Right cardiac atrium (tissue), 5 donors: Measurements from ENCODE around the gene PAK2. TPM values are rescaled to one million over a fixed set of nuclear protein-coding genes. Genes with fewer than 3 reads are reported as not detected.
"Not testable (repeated sequence)": the region's sequence is repeated elsewhere in the genome, so short reads cannot be mapped to it uniquely, and the experiment has no call there.

Experiments
- ATAC-seq, 2 donors: fragments of 200-7000 bp; cut with Tn5 transposase; one replicate each; pipeline versions ENCODE4 v1.8.0 to v1.9.1; 2020; ENCODE audit warnings: moderate library complexity in 2 of 2, mild to moderate bottlenecking in 1 of 2
- DNase-seq, 3 donors: peaks; one replicate each; pipeline ENCODE4 v3.0.0-alpha.2; 2020
- H3K27ac ChIP-seq: one replicate; pipeline ENCODE4 v1.5.1; 2013; ENCODE audit warnings: mild to moderate bottlenecking, low read length, control low read depth, moderate library complexity
- H3K27me3 ChIP-seq: one replicate; pipeline ENCODE4 v1.6.1; 2013; ENCODE audit not compliant: control insufficient read depth, insufficient read depth
- H3K4me1 ChIP-seq: one replicate; pipeline ENCODE4 v1.6.1; 2013; ENCODE audit warnings: low read length; ENCODE audit not compliant: control insufficient read depth, insufficient read depth
- H3K4me3 ChIP-seq: one replicate; pipeline ENCODE4 v1.5.1; 2013; ENCODE audit warnings: low read length, control low read depth
- H3K9me3 ChIP-seq: one replicate; pipeline ENCODE4 v1.6.1; 2013; ENCODE audit warnings: low read length; ENCODE audit not compliant: control insufficient read depth
- WGBS: extraction: QIAGEN DNeasy Blood & Tissue Kit; methylation state at CpG from one replicate; pipeline ENCODE4 v1.1.7; 2013; 5-methylcytosine and 5-hydroxymethylcytosine counted together
- intact Hi-C, 4 donors: fragments of 100-400 bp; cut with DNase I; formaldehyde crosslinking; loops; one replicate each; pipeline versions ENCODE4 v1.11.0 to v1.14.0; 2022 to 2023
- polyA plus RNA-seq: library from polyadenylated mRNA; stranded (reverse); fragments of 200-250 nt; gene quantifications from one replicate; pipeline ENCODE4 v1.2.3, GENCODE V29; 2013
- total RNA-seq, 4 donors: library from RNA; stranded (reverse); fragmentation: NEBNext Ultra II Directional; extraction: Animal tissue kit (Norgen Biotek cat#: 25700); gene quantifications; one replicate each; pipeline ENCODE4 v1.2.1, GENCODE V29; 2021
- donor health status: healthy with polysubstance abuse.
- donor health status: DM: no; HTN: yes; CAD: no.
- donor health status: DM: no; HTN: no; CAD: no.
- donor health status: DM: no; HTN: yes; CAD: no; lungs with severe emphysema.
- donor health status: DM: yes; HTN: yes; CAD: no.

The PAK2 gene
- total and polyA plus RNA-seq, 5 donors, result 21.8 to 84.2 (median 48.0) TPM

- Histone ChIP-seq H3K4me1 (no peaks in the 10 kb centered on the region), H3K9me3 (no peaks in the 10 kb centered on the region), H3K4me3 (no peak overlapping the region), H3K27ac (no peak overlapping the region), H3K27me3 (no peaks in the 10 kb centered on the region)
- ATAC-seq (no peak), DNase-seq (no peak)
- 92% methylated on average over 6 of the region's 6 CpGs for WGBS
- intact Hi-C loops, result no loop called here
These were observed 82.2 kb downstream of the PAK2 start for GRCh38 chr3:196821806-196822355.

GRCh38 chr3:196829651-196830050, 90.0 kb downstream of the PAK2 start:
- 96% methylated on average over 3 of the region's 3 CpGs for WGBS

GRCh38 chr3:196835086-196835485, 95.4 kb downstream of the PAK2 start:
- ATAC-seq, result no peak
- H3K4me3 ChIP-seq, result no peak overlapping the region
- intact Hi-C loops, result loop anchor here in 2 of 4 donors (5.0 kb wide), 1 partner anchor 132 kb away; the partner anchor contains the start of gene PIGZ (in 2 of the 2)

More at GRCh38 chr3:196829651-196830050, 90.0 kb downstream of the PAK2 start:
- H3K4me1 ChIP-seq, ATAC-seq, DNase-seq, H3K4me3 ChIP-seq, H3K27ac ChIP-seq, H3K9me3 ChIP-seq, intact Hi-C loops, H3K27me3 ChIP-seq: not testable (repeated sequence)

GRCh38 chr3:196836626-196837025, 97.0 kb downstream of the PAK2 start:
- H3K4me3 ChIP-seq, ATAC-seq, DNase-seq, H3K27me3 ChIP-seq, H3K9me3 ChIP-seq, H3K27ac ChIP-seq, H3K4me1 ChIP-seq: not testable (repeated sequence)
- intact Hi-C loops, result loop anchor here in 2 of 4 donors (5.0 kb wide), 1 partner anchor 131 kb away; the partner anchor contains the start of gene PIGZ (in 2 of the 2)
- 88% methylated on average over 1 of the region's 1 CpG for WGBS

More at GRCh38 chr3:196835086-196835485, 95.4 kb downstream of the PAK2 start:
- no peaks in the 10 kb centered on the region for H3K4me1 ChIP-seq
- no peaks in the 10 kb centered on the region for H3K27me3 ChIP-seq
- DNase-seq, result no peak
- no peaks in the 10 kb centered on the region for H3K9me3 ChIP-seq
- WGBS, result 49% methylated on average over 8 of the region's 8 CpGs
- no peak overlapping the region for H3K27ac ChIP-seq

GRCh38 chr3:196837819-196838420, 98.3 kb downstream of the PAK2 start:
- Histone ChIP-seq H3K4me3 (no peak overlapping the region), H3K27me3 (no peaks in the 10 kb centered on the region), H3K27ac (no peak overlapping the region), H3K4me1 (no peaks in the 10 kb centered on the region), H3K9me3 (no peaks in the 10 kb centered on the region)
- 53% methylated on average over 3 of the region's 3 CpGs for WGBS
- ATAC-seq (peak; percentile 65 to 84), DNase-seq (peak; percentile 53 to 72 (median 69))
- intact Hi-C loops, result loop anchor here in 2 of 4 donors (5.0 kb wide), 1 partner anchor 129 kb away; the partner anchor contains the start of gene PIGZ (in 2 of the 2)

- not testable (repeated sequence) for H3K4me1 ChIP-seq, H3K4me3 ChIP-seq, ATAC-seq, H3K27me3 ChIP-seq, DNase-seq, H3K9me3 ChIP-seq, H3K27ac ChIP-seq
- WGBS, result 89% methylated on average over 6 of the region's 6 CpGs
- intact Hi-C loops, result loop anchor here in 2 of 4 donors (5.0 kb wide), 1 partner anchor 128 kb away; the partner anchor contains the start of gene PIGZ (in 2 of the 2)
These were observed 99.7 kb downstream of the PAK2 start for GRCh38 chr3:196839351-196839750.

- H3K4me1 ChIP-seq, result no peaks in the 10 kb centered on the region
- H3K9me3 ChIP-seq, result no peaks in the 10 kb centered on the region
- no peak for ATAC-seq
- no peak for DNase-seq
- no peaks in the 10 kb centered on the region for H3K27me3 ChIP-seq
- H3K4me3 ChIP-seq, result no peak overlapping the region
- WGBS, result 68% methylated on average over 17 of the region's 17 CpGs
- H3K27ac ChIP-seq, result no peak overlapping the region
- intact Hi-C loops, result no loop called here
These were observed 103.1 kb downstream of the PAK2 start for GRCh38 chr3:196842567-196843434.

GRCh38 chr3:196843435-196844110, 103.9 kb downstream of the PAK2 start:
- no peak for ATAC-seq
- no peak for DNase-seq
- Histone ChIP-seq H3K27me3 (no peaks in the 10 kb centered on the region), H3K9me3 (no peaks in the 10 kb centered on the region), H3K4me3 (no peak overlapping the region), H3K27ac (no peak overlapping the region), H3K4me1 (no peaks in the 10 kb centered on the region)
- intact Hi-C loops, result no loop called here
- WGBS, result 86% methylated on average over 9 of the region's 9 CpGs

- WGBS, result 86% methylated on average over 20 of the region's 22 CpGs
- intact Hi-C loops, H3K4me1 ChIP-seq, H3K9me3 ChIP-seq, H3K4me3 ChIP-seq, H3K27ac ChIP-seq, ATAC-seq, H3K27me3 ChIP-seq, DNase-seq: not testable (repeated sequence)
These were observed 104.9 kb downstream of the PAK2 start for GRCh38 chr3:196844235-196845219.

GRCh38 chr3:196848375-196848774, 108.7 kb downstream of the PAK2 start:
- ATAC-seq, DNase-seq, H3K4me3 ChIP-seq, intact Hi-C loops, H3K27ac ChIP-seq, H3K9me3 ChIP-seq, H3K4me1 ChIP-seq, H3K27me3 ChIP-seq: not testable (repeated sequence)
- 77% methylated on average over 4 of the region's 4 CpGs for WGBS
